ENCODE results near the gene GNRH2.

Gene GNRH2

GRCh38 chr20:3088031-3088430 is 44.6 kb downstream of the GNRH2 start:
- DNase-seq (ENCODE audit: low read depth) = peak; percentile 24
- TF ChIP-seq POLR2A (IDR thresholded peaks at IDR 0.05; ENCODE audit: extremely low read depth, insufficient read length) = no peak
- no peak for TF ChIP-seq MYC (IDR thresholded peaks at IDR 0.05; ENCODE audit: low read depth, low read length)
- TF ChIP-seq, protein P1, sequence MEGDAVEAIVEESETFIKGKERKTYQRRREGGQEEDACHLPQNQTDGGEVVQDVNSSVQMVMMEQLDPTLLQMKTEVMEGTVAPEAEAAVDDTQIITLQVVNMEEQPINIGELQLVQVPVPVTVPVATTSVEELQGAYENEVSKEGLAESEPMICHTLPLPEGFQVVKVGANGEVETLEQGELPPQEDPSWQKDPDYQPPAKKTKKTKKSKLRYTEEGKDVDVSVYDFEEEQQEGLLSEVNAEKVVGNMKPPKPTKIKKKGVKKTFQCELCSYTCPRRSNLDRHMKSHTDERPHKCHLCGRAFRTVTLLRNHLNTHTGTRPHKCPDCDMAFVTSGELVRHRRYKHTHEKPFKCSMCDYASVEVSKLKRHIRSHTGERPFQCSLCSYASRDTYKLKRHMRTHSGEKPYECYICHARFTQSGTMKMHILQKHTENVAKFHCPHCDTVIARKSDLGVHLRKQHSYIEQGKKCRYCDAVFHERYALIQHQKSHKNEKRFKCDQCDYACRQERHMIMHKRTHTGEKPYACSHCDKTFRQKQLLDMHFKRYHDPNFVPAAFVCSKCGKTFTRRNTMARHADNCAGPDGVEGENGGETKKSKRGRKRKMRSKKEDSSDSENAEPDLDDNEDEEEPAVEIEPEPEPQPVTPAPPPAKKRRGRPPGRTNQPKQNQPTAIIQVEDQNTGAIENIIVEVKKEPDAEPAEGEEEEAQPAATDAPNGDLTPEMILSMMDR (IDR thresholded peaks at IDR 0.05; ENCODE audit: low read depth, low read length) = no peak
- no peak for TF ChIP-seq MAX (IDR thresholded peaks at IDR 0.05; ENCODE audit: low read depth, low read length)
- H3K4me3 ChIP-seq (ENCODE audit: low read depth, low read length) = no peak overlapping the region

DNA sequence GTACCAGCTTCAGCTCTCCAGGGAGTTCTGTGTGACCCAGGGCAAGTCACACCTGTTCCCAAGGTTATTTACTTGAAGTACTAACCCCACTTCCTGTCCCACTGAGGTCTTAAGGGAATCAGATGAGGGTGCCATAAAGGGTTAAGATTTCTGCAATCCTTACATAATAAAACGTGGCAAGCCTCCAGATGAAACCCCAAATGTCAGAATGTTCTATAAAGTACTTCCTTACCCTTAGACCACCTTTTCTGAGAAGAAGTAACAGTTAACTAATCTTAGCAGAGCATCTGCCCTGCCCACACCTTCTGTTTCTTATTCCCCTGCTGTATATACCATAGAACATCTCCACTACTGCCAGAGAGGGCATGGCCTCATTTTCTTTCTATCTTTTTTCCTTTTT is 47.1 kb downstream of the GNRH2 start:
- H3K4me3 ChIP-seq (ENCODE audit: low read depth, low read length) = no peak overlapping the region
- TF ChIP-seq MYC (IDR thresholded peaks at IDR 0.05; ENCODE audit: low read depth, low read length) = peak; percentile 28
- TF ChIP-seq, protein P1 (IDR thresholded peaks at IDR 0.05; ENCODE audit: low read depth, low read length) = no peak
- peak; percentile 65 for DNase-seq (ENCODE audit: low read depth)

- no peak overlapping the region for H3K4me3 ChIP-seq (ENCODE audit: low read depth, low read length)
- no peak for TF ChIP-seq MYC (IDR thresholded peaks at IDR 0.05; ENCODE audit: low read depth, low read length)
- TF ChIP-seq POLR2A (IDR thresholded peaks at IDR 0.05; ENCODE audit: extremely low read depth, insufficient read length) = no peak
- no peak for TF ChIP-seq MAX (IDR thresholded peaks at IDR 0.05; ENCODE audit: low read depth, low read length)
- TF ChIP-seq, protein P1 (IDR thresholded peaks at IDR 0.05; ENCODE audit: low read depth, low read length) = no peak
- DNase-seq (ENCODE audit: low read depth) = peak; percentile 82
These were observed 49.4 kb downstream of the GNRH2 start for GRCh38 chr20:3092611-3093379.

- DNase-seq (ENCODE audit: low read depth) = peak; percentile 91
- no peak overlapping the region for H3K4me3 ChIP-seq (ENCODE audit: low read depth, low read length)
- TF ChIP-seq POLR2A (IDR thresholded peaks at IDR 0.05; ENCODE audit: extremely low read depth, insufficient read length) = no peak
- TF ChIP-seq MYC (IDR thresholded peaks at IDR 0.05; ENCODE audit: low read depth, low read length) = no peak
These were observed 50.5 kb downstream of the GNRH2 start for GRCh38 chr20:3093861-3094361.

- TF ChIP-seq, protein P1 (IDR thresholded peaks at IDR 0.05; ENCODE audit: low read depth, low read length) = no peak
- TF ChIP-seq MAX (IDR thresholded peaks at IDR 0.05; ENCODE audit: low read depth, low read length) (no peak), POLR2A (IDR thresholded peaks at IDR 0.05; ENCODE audit: extremely low read depth, insufficient read length) (no peak), MYC (IDR thresholded peaks at IDR 0.05; ENCODE audit: low read depth, low read length) (no peak)
- H3K4me3 ChIP-seq (ENCODE audit: low read depth, low read length) = no peak overlapping the region
- no peak for DNase-seq (ENCODE audit: low read depth)
These were observed 51.6 kb downstream of the GNRH2 start for GRCh38 chr20:3094848-3095629.
